ENCODE data around the gene CCDC85B.

The CCDC85B gene

DNA sequence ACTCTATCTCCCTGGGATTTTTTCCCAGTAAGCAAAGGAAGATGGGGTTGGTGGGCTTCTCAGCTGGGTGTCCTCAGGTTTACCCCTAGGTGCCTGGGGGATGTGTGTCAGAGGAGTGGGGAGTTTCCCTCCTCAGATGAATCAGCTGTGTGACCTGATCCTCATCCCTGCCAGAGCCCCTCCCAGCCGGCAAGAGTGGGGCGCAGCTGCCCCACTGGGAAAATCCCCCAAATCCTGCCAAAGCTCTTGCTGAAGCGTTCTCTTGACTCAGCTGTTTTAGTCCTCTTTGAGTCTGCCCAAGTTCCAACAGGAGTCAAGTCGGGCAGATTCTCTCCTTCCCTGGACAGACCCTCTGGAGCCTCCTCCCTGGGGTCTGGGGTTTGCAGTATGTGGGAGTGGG lies 22.4 kb downstream of the CCDC85B start:
- peak; percentile 49 for DNase-seq (ENCODE audit: low spot score)

GRCh38 chr11:65915101-65915820 lies 24.8 kb downstream of the CCDC85B start:
- no peak for DNase-seq (ENCODE audit: low spot score)

DNA sequence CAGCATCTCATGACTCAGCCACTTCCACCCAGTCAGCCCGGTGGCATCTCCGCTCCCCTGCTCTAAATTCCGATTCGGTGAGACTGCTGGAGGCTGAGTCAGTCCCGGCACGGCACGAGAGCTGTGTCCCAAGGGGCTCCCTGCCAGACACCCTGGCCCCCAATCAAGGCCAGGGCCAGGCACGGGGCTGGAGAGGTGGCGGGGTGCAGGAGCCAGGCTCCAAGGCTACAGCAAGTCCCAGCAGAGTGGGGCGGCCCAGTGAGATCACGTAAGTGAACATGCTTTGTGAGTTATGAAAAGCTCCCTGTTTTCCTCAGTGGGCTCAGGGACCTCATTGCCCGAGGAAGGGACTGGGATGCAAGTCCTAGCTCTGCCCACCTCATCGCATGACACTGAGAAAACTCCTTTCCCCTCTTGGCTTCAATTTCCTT lies 25.4 kb downstream of the CCDC85B start:
- peak; percentile 96 for DNase-seq (ENCODE audit: low spot score)

DNA sequence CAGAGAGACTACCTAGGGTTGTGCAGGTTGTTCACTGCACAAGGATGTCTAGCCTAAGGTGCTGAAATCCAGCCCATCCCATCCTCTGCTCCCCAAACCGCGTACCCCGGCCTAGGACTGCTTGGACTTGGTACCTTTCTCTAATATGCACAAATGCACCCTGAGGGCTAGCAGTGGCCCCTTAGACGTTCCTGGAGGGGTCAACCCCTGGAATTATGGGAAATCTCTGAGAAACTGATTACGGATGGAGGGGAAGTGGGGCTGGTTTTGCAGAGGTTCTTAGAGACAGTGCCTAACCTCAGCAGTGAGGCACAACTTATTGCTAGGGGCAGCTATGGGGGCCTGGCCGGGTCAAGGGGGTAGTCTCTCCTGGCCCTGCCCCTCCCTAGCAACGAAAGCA lies 25.9 kb downstream of the CCDC85B start:
- DNase-seq (ENCODE audit: low spot score) = no peak

DNA sequence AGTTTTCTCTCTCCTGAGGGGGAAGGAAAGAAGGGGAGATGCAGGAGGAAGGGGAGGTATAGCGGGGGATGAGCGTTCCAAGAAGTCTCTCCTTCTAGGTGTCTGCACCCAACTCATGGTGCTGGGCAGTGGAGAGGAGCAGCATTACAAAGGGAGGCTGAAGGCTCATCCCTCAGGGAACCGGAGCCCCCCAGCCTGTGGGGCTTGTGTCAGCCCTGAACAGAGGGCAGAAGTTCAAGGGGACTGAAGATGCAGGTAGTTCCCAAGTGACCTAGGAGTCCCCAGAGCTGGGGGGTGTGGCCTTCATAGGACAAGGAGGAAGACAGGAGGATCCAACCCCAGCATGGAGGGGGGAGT lies 26.6 kb downstream of the CCDC85B start:
- no peak for DNase-seq (ENCODE audit: low spot score)

DNA sequence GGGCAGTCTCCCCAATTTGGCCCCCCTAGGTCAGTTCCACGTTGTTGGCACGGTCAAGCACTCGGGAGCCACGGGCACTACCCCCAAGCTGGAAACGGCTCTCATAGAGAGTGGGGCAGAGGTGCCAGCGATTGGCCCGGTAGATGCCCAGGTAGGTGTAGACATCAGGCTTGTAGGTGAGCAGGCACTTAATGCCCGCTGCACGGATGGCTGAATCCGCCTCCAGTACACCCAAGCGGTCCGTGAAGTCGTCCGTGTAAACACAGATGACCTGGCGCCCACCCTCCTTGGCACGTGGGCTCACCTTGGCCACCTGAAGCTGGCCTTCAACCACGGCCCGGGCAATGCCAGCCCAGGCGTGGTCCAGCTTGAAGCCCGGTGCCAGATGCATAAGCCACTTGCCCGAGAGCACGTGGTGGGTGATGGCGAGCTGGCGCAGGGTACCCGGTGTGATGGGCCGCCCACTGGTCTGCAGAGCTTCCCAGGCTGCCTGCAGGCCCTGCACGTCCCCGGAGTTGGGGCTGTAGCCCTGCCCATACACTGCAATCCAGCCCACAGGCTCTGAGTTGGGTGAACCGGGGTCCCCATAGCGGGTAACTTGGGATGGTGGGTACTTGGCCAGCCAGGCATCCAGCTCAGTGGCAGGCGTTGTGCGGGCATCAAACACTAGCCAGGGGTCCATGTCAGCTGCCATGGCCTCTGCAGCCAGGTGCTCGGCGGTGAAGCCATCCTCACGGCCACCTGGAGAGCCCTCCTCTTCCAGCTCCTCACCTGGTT lies 27.1 kb downstream of the CCDC85B start:
- DNase-seq (ENCODE audit: low spot score) = no peak

DNA sequence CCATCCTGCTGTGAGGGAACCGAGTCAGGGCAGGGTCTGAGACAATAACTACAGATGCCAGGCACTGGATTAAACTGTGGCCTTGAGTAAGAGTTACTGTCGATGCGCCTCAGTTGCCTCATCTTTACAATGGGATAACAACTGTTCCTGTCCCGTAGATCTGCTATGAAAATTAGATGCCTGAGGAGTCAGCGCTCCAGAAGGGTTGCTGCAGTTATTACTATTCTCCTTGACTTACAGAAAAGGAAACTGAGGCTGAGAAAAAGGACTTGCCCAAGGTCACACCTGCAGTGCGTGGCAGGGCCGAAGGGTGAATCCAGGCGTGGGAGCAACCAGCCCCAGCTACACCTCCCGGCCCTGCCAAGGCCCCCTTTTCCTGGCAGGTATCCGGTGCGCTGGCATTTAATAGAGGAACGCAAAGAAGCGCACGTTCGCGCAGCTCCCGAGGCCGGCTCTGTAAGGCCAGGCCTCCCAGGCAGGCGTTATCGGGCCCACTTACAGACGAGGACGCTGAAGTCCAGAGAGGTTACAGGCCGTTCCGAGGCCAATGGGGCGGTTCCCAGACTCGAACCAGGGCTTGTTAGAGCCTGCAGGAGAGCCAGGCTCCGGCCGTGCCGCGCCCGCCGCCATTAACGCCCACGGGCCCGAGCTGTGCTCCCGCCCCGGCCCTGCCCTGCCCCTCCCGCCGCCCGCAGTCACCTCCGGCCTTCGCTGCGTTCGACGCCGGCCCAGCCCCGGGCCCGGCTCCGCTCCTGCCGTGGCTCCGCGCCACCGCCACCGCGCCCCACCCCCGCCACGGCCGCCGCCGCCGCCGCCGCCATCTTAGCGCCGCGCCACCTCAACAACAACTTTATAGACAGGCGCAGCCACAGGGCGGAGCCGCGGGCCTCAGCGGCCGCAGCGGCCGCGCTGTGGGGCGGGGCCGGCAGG lies 28.0 kb downstream of the CCDC85B start, which contains the start of gene C11orf68:
C11orf68 (minus strand) TSS at position 852 of the 930 bp plus-strand sequence; CDS start at position 821, 31 bp downstream.
- no peak for DNase-seq (ENCODE audit: low spot score)

DNA sequence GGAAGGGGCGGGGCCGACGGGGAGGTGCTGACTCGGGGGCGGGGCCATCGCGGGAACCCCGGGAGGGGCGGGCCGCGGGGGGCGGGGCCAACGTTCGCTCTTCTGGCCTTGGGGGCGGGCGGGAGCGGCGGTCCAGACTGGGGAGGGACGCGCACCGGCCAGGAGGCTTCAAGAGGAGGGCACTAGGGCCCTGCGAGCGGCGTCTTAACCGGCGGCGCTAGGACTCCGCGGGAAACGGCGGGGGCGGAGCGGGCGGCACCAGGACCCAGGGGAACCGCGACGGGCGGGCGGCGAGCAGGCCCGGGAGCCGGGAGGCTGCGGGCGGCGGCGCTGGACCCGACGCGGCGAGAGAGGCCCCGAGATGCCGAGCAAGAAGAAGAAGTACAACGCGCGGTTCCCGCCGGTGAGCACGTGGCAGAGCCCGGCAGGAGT lies 28.7 kb downstream of the CCDC85B start, which contains the start of gene DRAP1:
DRAP1 (plus strand) TSS at position 286 of the 432 bp plus-strand sequence; CDS start at position 362, 76 bp downstream.
- peak; percentile 98 for DNase-seq (ENCODE audit: low spot score)

DNA sequence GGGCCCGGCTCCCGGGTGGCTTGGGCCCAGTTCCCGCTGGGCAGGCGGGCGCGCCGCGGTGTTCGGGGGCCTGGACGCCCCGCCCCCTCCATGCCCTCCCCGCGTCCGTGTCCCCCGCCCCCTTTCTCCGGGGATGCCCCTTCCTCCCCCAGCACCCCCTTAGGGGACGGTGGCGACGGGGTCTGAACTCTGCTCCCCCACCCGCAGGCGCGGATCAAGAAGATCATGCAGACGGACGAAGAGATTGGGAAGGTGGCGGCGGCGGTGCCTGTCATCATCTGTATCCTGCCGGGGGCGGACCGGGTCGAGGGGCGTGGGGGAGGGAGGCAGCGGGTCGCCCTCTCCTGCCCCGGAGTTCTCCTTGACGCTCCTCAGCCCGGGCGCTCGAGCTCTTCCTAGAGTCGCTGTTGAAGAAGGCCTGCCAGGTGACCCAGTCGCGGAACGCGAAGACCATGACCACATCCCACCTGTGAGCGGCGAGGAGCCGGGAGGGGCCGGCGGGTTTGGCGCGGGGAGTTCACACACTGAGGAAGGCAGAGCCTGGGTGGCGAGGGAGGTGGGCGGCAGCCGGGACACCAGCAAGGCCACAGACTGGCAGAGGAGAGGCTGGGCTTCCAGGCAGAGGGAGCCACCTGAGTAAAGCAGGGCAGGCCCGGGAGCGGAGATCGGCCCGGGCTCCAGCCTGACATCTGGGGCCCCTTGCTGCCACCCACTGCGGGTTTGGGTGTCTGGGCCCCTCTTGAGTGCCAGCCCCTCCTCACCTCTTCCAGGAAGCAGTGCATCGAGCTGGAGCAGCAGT lies 29.3 kb downstream of the CCDC85B start:
- no peak for DNase-seq (ENCODE audit: low spot score)

DNA sequence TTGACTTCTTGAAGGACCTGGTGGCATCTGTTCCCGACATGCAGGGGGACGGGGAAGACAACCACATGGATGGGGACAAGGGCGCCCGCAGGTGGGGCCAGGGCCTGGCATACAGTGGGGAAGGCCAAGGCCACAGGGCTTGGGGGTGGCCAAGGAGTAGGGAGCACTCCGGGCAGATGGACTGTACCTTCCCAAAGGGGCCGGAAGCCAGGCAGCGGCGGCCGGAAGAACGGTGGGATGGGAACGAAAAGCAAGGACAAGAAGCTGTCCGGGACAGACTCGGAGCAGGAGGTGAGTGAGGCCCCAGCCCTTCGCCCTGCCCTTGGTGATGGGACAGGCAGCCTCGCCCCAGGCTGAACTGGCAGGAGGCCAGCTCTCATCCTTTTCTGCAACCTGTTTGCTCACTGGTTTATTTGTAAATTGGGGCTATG lies 29.9 kb downstream of the CCDC85B start:
- DNase-seq (ENCODE audit: low spot score) = no peak

DNA sequence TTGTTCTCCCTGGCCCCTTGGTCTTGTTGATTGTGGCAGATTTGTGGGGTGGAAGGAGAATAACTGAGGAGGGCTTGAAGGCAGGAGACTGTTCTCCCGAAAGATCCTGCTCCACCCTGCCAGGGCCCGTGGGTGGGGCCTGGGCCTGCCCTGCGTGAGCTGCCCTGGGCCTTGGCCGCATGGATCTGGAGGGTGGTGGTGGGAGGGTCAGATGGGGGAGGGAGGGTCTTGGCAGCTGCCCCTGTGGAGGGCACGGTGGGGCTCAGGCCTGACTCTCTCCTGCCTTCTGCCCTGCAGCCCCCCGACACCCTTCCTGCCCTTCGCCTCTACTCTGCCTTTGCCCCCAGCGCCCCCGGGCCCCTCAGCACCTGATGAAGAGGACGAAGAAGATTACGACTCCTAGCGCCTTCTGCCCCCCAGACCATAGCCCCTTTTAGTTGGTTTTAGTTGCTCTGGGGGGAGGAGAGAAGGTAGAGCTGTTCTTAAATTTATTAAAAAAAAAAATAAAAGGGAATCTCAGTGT lies 30.6 kb downstream of the CCDC85B start:
- DNase-seq (ENCODE audit: low spot score) = no peak

GRCh38 chr11:65921876-65922275 lies 31.4 kb downstream of the CCDC85B start:
- no peak for DNase-seq (ENCODE audit: low spot score)

GRCh38 chr11:65922565-65922964 lies 32.1 kb downstream of the CCDC85B start:
- DNase-seq (ENCODE audit: low spot score) = no peak

DNA sequence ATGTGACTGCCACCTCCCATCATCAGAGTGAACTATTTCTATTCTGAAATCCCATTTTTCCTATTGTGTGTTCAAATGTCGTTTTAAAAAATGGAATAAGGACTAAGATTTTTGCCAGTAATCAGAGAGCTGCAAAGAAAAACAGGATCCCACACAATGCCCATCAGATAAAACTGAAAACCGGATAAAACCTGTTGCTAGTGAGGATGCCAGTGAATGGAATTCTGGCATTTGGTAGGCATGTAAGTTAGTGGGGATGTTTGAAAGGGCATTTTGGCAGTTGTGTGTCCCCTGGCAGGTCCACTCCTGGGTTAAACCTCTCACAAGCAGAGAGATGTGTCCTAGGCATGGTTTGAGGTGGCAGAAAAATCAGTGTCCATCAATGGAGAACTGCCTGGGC lies 34.9 kb downstream of the CCDC85B start:
- DNase-seq (ENCODE audit: low spot score) = no peak

GRCh38 chr11:65927904-65928397 lies 37.5 kb downstream of the CCDC85B start:
- DNase-seq (ENCODE audit: low spot score) = no peak

DNA sequence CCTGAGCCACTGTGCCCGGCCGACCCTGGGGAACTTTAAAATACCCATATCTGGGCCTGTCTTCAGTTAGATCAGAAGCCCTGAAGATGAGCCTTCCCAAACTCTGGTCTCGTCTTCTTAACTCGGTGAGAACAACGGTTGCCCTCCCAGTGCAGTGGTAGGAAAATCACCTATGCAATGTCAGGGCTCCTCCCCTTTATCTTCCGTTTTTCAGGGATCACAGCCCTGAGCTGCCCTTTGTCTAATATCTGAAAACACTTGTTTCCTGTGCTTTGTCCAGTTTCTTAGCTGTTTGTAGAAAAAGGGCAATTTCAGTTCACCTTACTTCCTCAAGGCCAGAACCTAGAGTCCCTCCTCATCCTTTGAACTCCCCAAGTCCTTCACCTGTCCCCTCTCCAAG lies 38.2 kb downstream of the CCDC85B start:
- no peak for DNase-seq (ENCODE audit: low spot score)

GRCh38 chr11:65931773-65932557 lies 41.5 kb downstream of the CCDC85B start:
- DNase-seq (ENCODE audit: low spot score) = no peak

DNA sequence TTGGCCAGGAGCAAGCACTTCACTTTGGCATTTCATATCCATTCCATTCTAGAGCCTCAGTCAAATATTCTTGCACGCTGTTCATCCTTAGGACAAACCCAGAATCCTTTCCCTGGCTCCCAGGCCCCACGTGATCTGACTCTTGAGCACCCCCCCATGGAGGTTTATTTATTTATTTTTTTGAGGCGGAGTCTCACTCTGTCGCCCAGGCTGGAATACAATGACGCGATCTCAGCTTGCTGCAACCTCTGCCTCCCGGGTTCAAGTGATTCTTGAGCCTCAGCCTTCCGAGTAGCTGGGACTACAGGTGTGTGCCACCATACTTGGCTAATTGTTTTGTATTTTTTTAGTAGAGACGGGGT lies 42.1 kb downstream of the CCDC85B start:
- DNase-seq (ENCODE audit: low spot score) = peak; percentile 47

GRCh38 chr11:65934014-65934413 lies 43.5 kb downstream of the CCDC85B start:
- DNase-seq (ENCODE audit: low spot score) = no peak

DNA sequence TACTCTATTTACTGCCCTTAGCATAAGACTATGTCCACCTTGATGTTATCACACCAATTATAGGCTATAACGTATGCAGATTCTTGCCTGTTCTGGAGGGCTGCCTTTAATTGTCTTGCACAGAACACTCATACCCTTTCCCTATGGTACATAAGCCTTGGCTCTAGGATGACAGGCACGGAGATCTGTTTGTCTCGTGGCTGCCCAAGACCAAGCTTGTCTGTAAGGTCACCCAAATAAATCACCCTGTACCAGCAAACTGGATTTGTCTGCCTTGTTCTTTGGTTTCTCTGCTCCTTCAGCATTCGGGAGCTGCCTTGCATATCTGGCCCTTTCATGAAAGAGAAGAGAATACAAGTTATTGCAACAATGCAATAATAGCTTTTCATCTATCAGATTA lies 47.3 kb downstream of the CCDC85B start:
- DNase-seq (ENCODE audit: low spot score) = no peak
